Calu3 (cell line): ENCODE measurements around the gene DHX40. TPM values are rescaled to one million over a fixed set of nuclear protein-coding genes. Genes with fewer than 3 reads are reported as not detected.

ENCODE experiments used
- BruUV-seq: library from RNA; stranded (reverse); fragments of 400-500 nt; replicated peaks from 2 replicates; lab custom pipeline; 2021; lab: Mats Ljungman, UMichigan
- CTCF ChIA-PET: fragments of 300-600 bp; sonication (Branson Sonifier 250); formaldehyde crosslinking; loops from one replicate; lab custom pipeline; 2022; ENCODE audit warnings: antibody characterized with exemption; lab: Charles Lee
- DNase-seq: peaks from one replicate; pipeline ENCODE4 v3.0.0; 2022
- H3K27ac Mint-ChIP-seq: one replicate; pipeline ENCODE4 v1.8.0; 2022; ENCODE audit warnings: mixed read lengths; ENCODE audit not compliant: unreplicated experiment
- H3K27me3 Mint-ChIP-seq: one replicate; pipeline ENCODE4 v1.8.0; 2022; ENCODE audit warnings: mixed read lengths; ENCODE audit not compliant: unreplicated experiment
- H3K36me3 Mint-ChIP-seq: one replicate; pipeline ENCODE4 v1.8.0; 2022; ENCODE audit warnings: mild to moderate bottlenecking, moderate library complexity, mixed read lengths; ENCODE audit not compliant: insufficient read depth, unreplicated experiment
- H3K4me1 Mint-ChIP-seq: one replicate; pipeline ENCODE4 v1.8.0; 2022; ENCODE audit warnings: mild to moderate bottlenecking, low read depth, mixed read lengths; ENCODE audit not compliant: unreplicated experiment
- H3K4me3 Mint-ChIP-seq: one replicate; pipeline ENCODE4 v1.8.0; 2022; ENCODE audit warnings: mild to moderate bottlenecking, low read depth, moderate library complexity, mixed read lengths; ENCODE audit not compliant: unreplicated experiment
- H3K9me3 Mint-ChIP-seq: one replicate; pipeline ENCODE4 v1.8.0; 2022; ENCODE audit warnings: low read depth, mixed read lengths; ENCODE audit not compliant: unreplicated experiment
- CTCF ChIP-seq: fragments of 200-600 bp; IDR thresholded peaks from one replicate; pipeline ENCODE4 v1.8.0; 2022; ENCODE audit warnings: antibody characterized with exemption; ENCODE audit not compliant: unreplicated experiment
- intact Hi-C: fragments of 100-400 bp; cut with micrococcal nuclease; formaldehyde crosslinking; loops from one replicate; pipeline ENCODE4 v1.10.0; 2022; ENCODE audit not compliant: unreplicated experiment
- total RNA-seq: library from RNA; stranded (reverse); gene quantifications from 2 replicates; pipeline ENCODE4 v1.2.3, GENCODE V29; 2022

DHX40 gene
- total RNA-seq, 1 experiment from 2014 or later = 14.9 TPM

DNA sequence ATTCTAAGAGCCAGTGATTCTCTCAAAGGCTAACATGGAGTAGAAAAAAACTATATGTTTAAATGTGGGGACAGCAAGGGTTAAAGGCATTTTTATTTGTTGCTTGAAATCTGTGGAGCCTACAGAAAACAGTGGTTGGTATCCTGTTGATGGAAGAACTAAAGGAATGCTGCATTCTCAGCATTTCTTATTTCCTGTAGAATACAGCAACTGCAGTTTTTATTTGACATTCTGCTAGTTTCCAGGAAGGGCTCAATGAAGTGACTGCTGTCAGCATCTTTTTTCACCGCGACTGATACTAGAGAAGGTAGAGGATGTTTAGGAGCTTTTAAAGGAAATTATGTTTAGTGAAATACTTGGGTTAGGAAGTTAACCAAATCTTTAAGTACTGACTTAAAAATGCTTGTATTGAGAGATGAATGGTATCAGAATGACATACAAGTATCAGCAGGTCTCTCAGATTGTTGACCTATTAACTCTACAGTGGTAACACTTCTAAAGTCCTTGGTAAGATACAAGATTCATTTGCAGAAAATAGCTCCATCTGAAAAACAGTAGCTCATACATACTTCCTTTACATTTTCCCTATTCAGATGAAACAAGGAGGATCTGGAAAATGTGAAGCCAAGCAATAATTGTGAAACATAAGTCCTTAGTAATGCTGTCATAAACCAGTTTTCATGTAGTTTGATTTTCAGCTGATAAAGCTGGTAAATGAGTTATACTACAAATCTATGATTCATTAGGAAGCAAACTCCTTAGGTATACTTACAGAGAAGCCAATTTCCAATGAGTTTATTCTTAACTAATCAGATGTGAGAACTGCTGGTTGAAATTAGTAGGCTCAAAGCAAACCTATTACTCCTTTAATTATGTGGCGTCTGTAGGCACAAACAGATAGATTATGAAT, 69.5 kb downstream of the DHX40 start:
- H3K4me1 Mint-ChIP-seq = peaks cover 8% of the 10 kb centered on the region

DNA sequence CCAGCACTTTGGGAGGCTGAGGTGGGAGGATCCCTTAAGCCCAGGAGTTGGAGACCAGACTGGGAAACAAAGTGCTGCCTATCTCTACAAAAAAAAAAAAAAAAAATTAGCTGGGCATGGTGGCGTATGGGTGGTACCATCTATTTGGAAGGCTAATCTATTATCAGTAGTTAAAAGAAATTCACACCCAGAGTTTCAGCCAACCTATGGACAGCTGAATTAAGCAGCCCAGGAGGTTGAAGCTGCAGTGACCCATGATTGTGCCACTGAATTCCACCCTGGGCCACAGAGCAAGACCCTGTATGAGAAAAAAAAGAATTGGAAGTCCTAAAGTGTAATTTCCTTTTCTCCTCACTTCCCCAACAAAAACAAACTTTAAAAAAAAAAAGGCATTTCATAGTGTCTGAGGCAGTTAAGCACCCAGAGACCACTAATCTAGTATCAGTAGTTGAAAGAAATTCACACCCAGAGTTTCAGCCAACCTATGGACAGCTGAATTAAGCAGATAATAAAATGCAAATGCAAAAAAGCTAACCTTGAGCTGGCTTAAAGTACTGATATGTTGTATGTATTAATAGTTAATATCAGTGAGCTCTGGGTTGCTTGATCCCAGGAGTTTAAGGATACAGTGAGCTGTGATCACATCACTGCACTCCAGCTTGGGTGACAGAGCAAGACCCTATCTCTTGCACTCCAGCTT, 72.4 kb downstream of the DHX40 start:
- no peak for DNase-seq
- Mint-ChIP-seq H3K4me3 (no peak overlapping the region), H3K27ac (no peak overlapping the region), H3K9me3 (no peaks in the 10 kb centered on the region), H3K4me1 (peaks cover 18% of the 10 kb centered on the region), H3K27me3 (no peaks in the 10 kb centered on the region), H3K36me3 (peaks cover 8% of the 10 kb centered on the region)
- BruUV-seq = no TSS peak
- TF ChIP-seq CTCF = no peak
- CTCF ChIA-PET = no interaction called here
- intact Hi-C loops = no loop called here

More for the DNA sequence above, 69.5 kb downstream of the DHX40 start:
- H3K36me3 Mint-ChIP-seq = peaks cover 13% of the 10 kb centered on the region
- CTCF ChIA-PET = interaction anchor here (0.9 kb wide), 1 partner anchor 121 kb away, joined by 3 read pairs; no protein-coding TSS in a partner anchor
- no peak for TF ChIP-seq CTCF
- H3K27ac Mint-ChIP-seq = no peak overlapping the region
- no peaks in the 10 kb centered on the region for H3K9me3 Mint-ChIP-seq
- no peak overlapping the region for H3K4me3 Mint-ChIP-seq
- no peak for DNase-seq
- BruUV-seq = no TSS peak
- intact Hi-C loops = no loop called here
- no peaks in the 10 kb centered on the region for H3K27me3 Mint-ChIP-seq

DNA sequence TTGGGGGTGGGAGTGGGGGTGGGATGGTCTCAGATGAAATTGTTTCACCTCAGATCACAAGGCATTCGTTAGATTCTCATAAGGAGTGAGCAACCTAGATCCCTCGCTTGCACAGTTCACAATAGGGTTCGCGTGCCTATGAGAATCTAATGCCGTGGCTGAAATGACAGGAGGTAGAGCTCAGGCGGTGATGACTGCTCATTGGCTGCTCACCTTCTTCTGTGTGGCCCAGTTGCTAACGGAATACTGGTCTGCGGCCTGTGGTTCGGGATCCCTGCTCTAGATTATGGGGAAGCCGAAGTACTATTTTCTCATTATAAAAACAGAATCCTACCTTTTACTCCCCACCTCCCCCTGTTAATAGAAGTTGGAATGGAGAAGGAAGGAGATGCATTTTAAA, 73.1 kb downstream of the DHX40 start:
- intact Hi-C loops = no loop called here
- no peak overlapping the region for H3K4me3 Mint-ChIP-seq
- CTCF ChIA-PET = no interaction called here
- no peak overlapping the region for H3K27ac Mint-ChIP-seq
- no peak for TF ChIP-seq CTCF
- H3K36me3 Mint-ChIP-seq = peaks cover 4% of the 10 kb centered on the region
- H3K27me3 Mint-ChIP-seq = no peaks in the 10 kb centered on the region
- BruUV-seq = no TSS peak
- peaks cover 26% of the 10 kb centered on the region for H3K4me1 Mint-ChIP-seq
- no peak for DNase-seq
- H3K9me3 Mint-ChIP-seq = no peaks in the 10 kb centered on the region

GRCh38 chr17:59641799-59642484, 76.5 kb downstream of the DHX40 start:
- H3K27me3 Mint-ChIP-seq = no peaks in the 10 kb centered on the region
- peaks cover 20% of the 10 kb centered on the region for H3K36me3 Mint-ChIP-seq
- H3K4me3 Mint-ChIP-seq = peak overlapping the region; percentile 41
- H3K27ac Mint-ChIP-seq = peak overlapping the region; percentile 38
- H3K9me3 Mint-ChIP-seq = no peaks in the 10 kb centered on the region
- CTCF ChIA-PET = interaction anchor here (1.6 kb wide), 1 partner anchor 23 kb away, joined by 5 read pairs; no protein-coding TSS in a partner anchor
- no peak for DNase-seq
- no TSS peak for BruUV-seq
- intact Hi-C loops = loop anchor here (10.0 kb wide), 1 partner anchor 53 kb away; no protein-coding TSS in a partner anchor
- no peak for TF ChIP-seq CTCF
- H3K4me1 Mint-ChIP-seq = peaks cover 21% of the 10 kb centered on the region
